SK-N-SH (cell line): Measurements from ENCODE around the gene GABRA6. TPM values are rescaled to one million over a fixed set of nuclear protein-coding genes. Genes with fewer than 3 reads are reported as not detected.

Experiments used
- CTCF ChIA-PET: fragments of 300-600, 350-600 bp; formaldehyde crosslinking; extraction: SDS; loops from one replicate; lab custom pipeline; 2021; lab: Yijun Ruan, JAX
- POLR2A ChIA-PET: fragments of 350-600 bp; sonication (Branson Sonifier 250); formaldehyde crosslinking; extraction: SDS; loops from one replicate; lab custom pipeline; 2020; ENCODE audit warnings: antibody characterized with exemption, inconsistent platforms; lab: Yijun Ruan, JAX
- DNase-seq: peaks from one replicate; pipeline ENCODE4 v3.0.0; 2012
- H2AFZ ChIP-seq: fragments of 200-600 bp; sonication (generic); 2 replicates; pipeline ENCODE4 v1.8.1; 2016; ENCODE audit warnings: antibody characterized with exemption, mild to moderate bottlenecking, low read depth
- H3F3A ChIP-seq: fragments of 200-600 bp; sonication (generic); replicated peaks from 2 replicates; pipeline ENCODE3; 2016; ENCODE audit warnings: antibody characterized with exemption, mild to moderate bottlenecking; ENCODE audit not compliant: insufficient read depth
- H3K27ac ChIP-seq, 2 experiments: fragments of 200-500 bp in 1 of 2; fragments of 200-600 bp in 1 of 2; sonication (Bioruptor generic) in 1 of 2; sonication (generic), shearing (Covaris generic) in 1 of 2; 2 replicates each; pipeline versions ENCODE4 v1.5.1 to v1.6.1; 2014 to 2016; ENCODE audit warnings: low read depth in 2 of 2, inconsistent platforms in 1 of 2, low read length in 1 of 2, mild to moderate bottlenecking in 1 of 2, mixed read lengths in 1 of 2
- H3K27me3 ChIP-seq: fragments of 200-600 bp; sonication (generic), shearing (Covaris generic); 2 replicates; pipeline ENCODE4 v1.6.1; 2016; ENCODE audit warnings: mixed run types; ENCODE audit not compliant: insufficient read depth
- H3K36me3 ChIP-seq, 2 experiments: fragments of 200-500 bp in 1 of 2; fragments of 200-600 bp in 1 of 2; sonication (Bioruptor generic) in 1 of 2; sonication (generic) in 1 of 2; replicated peaks in 1 of 2; 2 replicates each; pipeline versions ENCODE3 to v1.5.1; 2014 to 2016; ENCODE audit warnings: low read length in 1 of 2, mild to moderate bottlenecking in 1 of 2; ENCODE audit not compliant: insufficient read depth in 2 of 2, control insufficient read depth in 1 of 2
- H3K4me1 ChIP-seq, 2 experiments: fragments of 200-500 bp in 1 of 2; fragments of 200-600 bp in 1 of 2; sonication (Bioruptor generic) in 1 of 2; sonication (generic), shearing (Covaris generic) in 1 of 2; 2 replicates each; pipeline versions ENCODE4 v1.5.1 to v1.6.1; 2014 to 2016; ENCODE audit warnings: low read depth in 1 of 2, low read length in 1 of 2, mixed run types in 1 of 2; ENCODE audit not compliant: insufficient read depth in 2 of 2, control insufficient read depth in 1 of 2
- H3K4me2 ChIP-seq: fragments of 200-600 bp; sonication (generic), shearing (Covaris generic); 2 replicates; pipeline ENCODE4 v1.6.1; 2017; ENCODE audit warnings: mixed run types
- H3K4me3 ChIP-seq, 2 experiments: fragments of 200-500 bp in 1 of 2; fragments of 200-600 bp in 1 of 2; sonication (Bioruptor generic) in 1 of 2; sonication (generic), shearing (Covaris generic) in 1 of 2; 2 replicates each; pipeline versions ENCODE4 v1.5.1 to v1.8.1; 2014 to 2016; ENCODE audit warnings: low read depth in 2 of 2, inconsistent platforms in 1 of 2, low read length in 1 of 2, mild to moderate bottlenecking in 1 of 2, mixed read lengths in 1 of 2, moderate library complexity in 1 of 2
- H3K79me2 ChIP-seq: fragments of 200-600 bp; sonication (generic); 2 replicates; pipeline ENCODE4 v1.8.1; 2017; ENCODE audit warnings: mild to moderate bottlenecking; ENCODE audit not compliant: insufficient read depth
- H3K9ac ChIP-seq: fragments of 200-600 bp; sonication (generic); 2 replicates; pipeline ENCODE4 v1.6.1; 2017; ENCODE audit warnings: mixed run types
- H3K9me2 ChIP-seq: fragments of 200-600 bp; sonication (generic); 2 replicates; pipeline ENCODE4 v1.6.1; 2017; ENCODE audit warnings: mixed run types
- H3K9me3 ChIP-seq: fragments of 200-600 bp; sonication (generic); 2 replicates; pipeline ENCODE4 v1.6.1; 2017; ENCODE audit warnings: mixed run types, mild to moderate bottlenecking, moderate library complexity
- H4K20me1 ChIP-seq: fragments of 200-600 bp; sonication (generic); 2 replicates; pipeline ENCODE4 v1.6.1; 2017; ENCODE audit warnings: mild to moderate bottlenecking, mixed run types; ENCODE audit not compliant: insufficient read depth
- EP300 ChIP-seq, 2 experiments: IDR thresholded peaks; 2 replicates each; pipeline versions ENCODE4 v1.4.0 to v1.6.1; 2012; ENCODE audit warnings: borderline replicate concordance in 1 of 2, low read depth in 1 of 2, low read length in 1 of 2
- GATA2 ChIP-seq: sonication (generic); formaldehyde crosslinking; IDR thresholded peaks from 2 replicates; pipeline ENCODE4 v1.5.0; 2020; ENCODE audit warnings: mild to moderate bottlenecking, missing genetic modification reagents
- MXI1 ChIP-seq: IDR thresholded peaks from 2 replicates; pipeline ENCODE4 v1.6.1; 2012; ENCODE audit warnings: mild to moderate bottlenecking, low read depth, low read length, improper control_type of control experiment
- NFIC ChIP-seq: IDR thresholded peaks from 2 replicates; pipeline ENCODE4 v1.4.0; 2012; ENCODE audit warnings: borderline replicate concordance
- TAF1 ChIP-seq: IDR thresholded peaks from 2 replicates; pipeline ENCODE4 v1.6.1; 2012; ENCODE audit warnings: low read depth, mild to moderate bottlenecking, low read length, moderate library complexity, borderline replicate concordance
- TEAD4 ChIP-seq: IDR thresholded peaks from 2 replicates; pipeline ENCODE4 v1.4.0; 2012; ENCODE audit warnings: mild to moderate bottlenecking, borderline replicate concordance; ENCODE audit not compliant: insufficient read depth
- whole genome bisulfite sequencing: methylation state at CpG from one replicate; pipeline ENCODE4 v1.1.6; 2017; ENCODE audit warnings: low lambda C conversion rate; 5-methylcytosine and 5-hydroxymethylcytosine counted together
- polyA plus RNA-seq, 3 experiments: library from polyadenylated mRNA; depleted of rRNA; stranded (reverse); fragments of >200 nt; gene quantifications; 2 replicates each; pipeline ENCODE4 v1.2.3, GENCODE V29; 2012
- TF ChIP-seq, protein P1 (sequence below): IDR thresholded peaks from 2 replicates; pipeline ENCODE4 v1.4.0; 2012; ENCODE audit warnings: low read depth, borderline replicate concordance
- TF ChIP-seq, protein P2 (sequence below): IDR thresholded peaks from 2 replicates; pipeline ENCODE4; 2012
- TF ChIP-seq, protein P3 (sequence below): IDR thresholded peaks from 2 replicates; pipeline ENCODE4 v1.4.0; 2012; ENCODE audit warnings: low read depth

Gene GABRA6
- polyA plus RNA-seq, 1 of the 3 experiments (the other 2 are of a cell fraction), result 0.10 TPM

DNA sequence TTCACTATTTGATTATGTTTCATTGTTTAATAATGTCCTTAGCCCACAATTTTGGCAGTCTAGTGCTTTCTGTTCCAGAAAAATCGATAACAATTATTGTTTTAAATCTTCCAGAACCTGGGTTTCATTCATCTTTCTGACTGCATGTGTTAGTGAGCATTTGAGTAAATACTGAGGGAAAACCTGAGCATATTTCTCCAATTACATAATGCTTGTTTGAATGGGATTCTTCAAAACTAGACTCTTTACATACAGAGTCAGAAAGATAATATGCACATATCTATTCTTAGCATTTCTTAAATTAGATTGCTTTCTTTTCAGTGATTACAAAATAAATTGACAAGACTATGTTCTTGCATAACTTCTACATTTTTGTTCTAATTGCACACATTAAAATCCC lies 21.9 kb downstream of the GABRA6 start:
- Histone ChIP-seq H3K9me3 (no peaks in the 10 kb centered on the region), H3K27ac (no peak overlapping the region), H3F3A (no peaks in the 10 kb centered on the region), H4K20me1 (no peaks in the 10 kb centered on the region), H2AFZ (no peak overlapping the region), H3K9ac (no peak overlapping the region), H3K36me3 (no peaks in the 10 kb centered on the region), H3K4me3 (no peak overlapping the region), H3K79me2 (no peaks in the 10 kb centered on the region), H3K4me1 (no peaks in the 10 kb centered on the region), H3K27me3 (no peaks in the 10 kb centered on the region), H3K4me2 (no peak overlapping the region)
- CTCF ChIA-PET, result no interaction called here
- TF ChIP-seq GATA2 (CRISPR knock-in tag) (no peak), MXI1 (no peak), TAF1 (no peak)
- TF ChIP-seq, protein P1, sequence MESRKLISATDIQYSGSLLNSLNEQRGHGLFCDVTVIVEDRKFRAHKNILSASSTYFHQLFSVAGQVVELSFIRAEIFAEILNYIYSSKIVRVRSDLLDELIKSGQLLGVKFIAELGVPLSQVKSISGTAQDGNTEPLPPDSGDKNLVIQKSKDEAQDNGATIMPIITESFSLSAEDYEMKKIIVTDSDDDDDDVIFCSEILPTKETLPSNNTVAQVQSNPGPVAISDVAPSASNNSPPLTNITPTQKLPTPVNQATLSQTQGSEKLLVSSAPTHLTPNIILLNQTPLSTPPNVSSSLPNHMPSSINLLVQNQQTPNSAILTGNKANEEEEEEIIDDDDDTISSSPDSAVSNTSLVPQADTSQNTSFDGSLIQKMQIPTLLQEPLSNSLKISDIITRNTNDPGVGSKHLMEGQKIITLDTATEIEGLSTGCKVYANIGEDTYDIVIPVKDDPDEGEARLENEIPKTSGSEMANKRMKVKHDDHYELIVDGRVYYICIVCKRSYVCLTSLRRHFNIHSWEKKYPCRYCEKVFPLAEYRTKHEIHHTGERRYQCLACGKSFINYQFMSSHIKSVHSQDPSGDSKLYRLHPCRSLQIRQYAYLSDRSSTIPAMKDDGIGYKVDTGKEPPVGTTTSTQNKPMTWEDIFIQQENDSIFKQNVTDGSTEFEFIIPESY, result no peak
- TF ChIP-seq, protein P2, sequence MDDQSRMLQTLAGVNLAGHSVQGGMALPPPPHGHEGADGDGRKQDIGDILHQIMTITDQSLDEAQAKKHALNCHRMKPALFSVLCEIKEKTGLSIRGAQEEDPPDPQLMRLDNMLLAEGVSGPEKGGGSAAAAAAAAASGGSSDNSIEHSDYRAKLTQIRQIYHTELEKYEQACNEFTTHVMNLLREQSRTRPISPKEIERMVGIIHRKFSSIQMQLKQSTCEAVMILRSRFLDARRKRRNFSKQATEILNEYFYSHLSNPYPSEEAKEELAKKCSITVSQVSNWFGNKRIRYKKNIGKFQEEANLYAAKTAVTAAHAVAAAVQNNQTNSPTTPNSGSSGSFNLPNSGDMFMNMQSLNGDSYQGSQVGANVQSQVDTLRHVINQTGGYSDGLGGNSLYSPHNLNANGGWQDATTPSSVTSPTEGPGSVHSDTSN, result no peak
- TF ChIP-seq, protein P3, sequence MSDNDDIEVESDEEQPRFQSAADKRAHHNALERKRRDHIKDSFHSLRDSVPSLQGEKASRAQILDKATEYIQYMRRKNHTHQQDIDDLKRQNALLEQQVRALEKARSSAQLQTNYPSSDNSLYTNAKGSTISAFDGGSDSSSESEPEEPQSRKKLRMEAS, result no peak
- TF ChIP-seq, all 33 proteins: peak for 0
- H3K9me2 ChIP-seq, result no peaks in the 10 kb centered on the region
- 0% methylated on average over 1 of the region's 1 CpG for WGBS
- POLR2A ChIA-PET, result no interaction called here
- no peak for DNase-seq

DNA sequence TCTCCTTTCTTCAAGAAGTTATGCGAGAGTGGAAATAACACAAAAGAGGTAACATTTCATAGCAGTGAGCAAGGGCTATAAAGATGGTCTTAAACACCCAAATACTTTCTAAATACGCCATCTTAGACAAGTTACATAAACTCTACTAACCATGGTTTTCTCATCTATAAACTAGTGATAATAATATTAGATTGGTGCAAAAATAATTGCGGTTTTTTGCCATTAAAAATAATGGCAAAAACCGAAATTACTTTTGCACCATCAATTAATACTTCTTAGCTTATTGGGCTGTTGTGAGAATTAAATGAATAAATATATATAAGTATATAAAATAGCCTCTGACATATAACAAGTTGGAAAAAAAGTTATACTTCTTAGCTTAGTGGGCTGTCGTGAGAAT lies 23.7 kb downstream of the GABRA6 start:
- no peaks in the 10 kb centered on the region for H3K79me2 ChIP-seq
- no peaks in the 10 kb centered on the region for H3F3A ChIP-seq
- 9% methylated on average over 5 of the region's 5 CpGs for WGBS
- H3K9me3 ChIP-seq, result no peaks in the 10 kb centered on the region
- no peak overlapping the region for H3K4me3 ChIP-seq
- H4K20me1 ChIP-seq, result no peaks in the 10 kb centered on the region
- no peak overlapping the region for H3K27ac ChIP-seq
- H3K4me2 ChIP-seq, result no peak overlapping the region
- H3K27me3 ChIP-seq, result no peaks in the 10 kb centered on the region
- H3K9ac ChIP-seq, result no peak overlapping the region
- H3K4me1 ChIP-seq, result no peaks in the 10 kb centered on the region
- CTCF ChIA-PET, result no interaction called here
- H2AFZ ChIP-seq, result no peak overlapping the region
- no peaks in the 10 kb centered on the region for H3K9me2 ChIP-seq
- TF ChIP-seq TEAD4 (no peak), EP300 (IDR thresholded peaks at IDR 0.05; ENCODE audit: borderline replicate concordance in 1 of 2, low read depth in 1 of 2, low read length in 1 of 2) (no peak), GATA2 (CRISPR knock-in tag) (no peak), NFIC (no peak)
- TF ChIP-seq, protein P2, result no peak
- H3K36me3 ChIP-seq, result no peaks in the 10 kb centered on the region
- POLR2A ChIA-PET, result no interaction called here
- DNase-seq, result no peak
